HTERT RPE-1 (cell line): ENCODE data around the gene IPO8.
"Not testable (repeated sequence)": the region's sequence is repeated elsewhere in the genome, so short reads cannot be mapped to it uniquely, and the experiment has no call there.

ENCODE experiments used
- in situ Hi-C: fragments of 300-500 bp; cut with MboI; formaldehyde crosslinking; loops from 4 replicates; pipeline ENCODE4 v1.14.3; 2020; ENCODE audit warnings: low sequenced_read_pairs

The IPO8 gene

GRCh38 chr12:30691122-30691879 lies 4.4 kb downstream of the IPO8 start:
- in situ Hi-C loops = no loop called here

- in situ Hi-C loops = no loop called here
Measured at GRCh38 chr12:30687265-30687986, 8.2 kb downstream of the IPO8 start.

GRCh38 chr12:30679241-30679640 lies 16.4 kb downstream of the IPO8 start:
- in situ Hi-C loops = no loop called here

GRCh38 chr12:30678221-30678620 lies 17.4 kb downstream of the IPO8 start:
- in situ Hi-C loops = no loop called here

GRCh38 chr12:30661210-30661609 lies 34.5 kb downstream of the IPO8 start:
- in situ Hi-C loops = no loop called here

- in situ Hi-C loops = no loop called here
Measured at GRCh38 chr12:30652034-30652696, 43.5 kb downstream of the IPO8 start.

GRCh38 chr12:30646821-30647220 lies 48.8 kb downstream of the IPO8 start:
- in situ Hi-C loops = no loop called here

GRCh38 chr12:30643366-30643765 lies 52.3 kb downstream of the IPO8 start:
- in situ Hi-C loops = no loop called here

- in situ Hi-C loops = no loop called here
Measured at GRCh38 chr12:30640392-30640791, 55.3 kb downstream of the IPO8 start.

GRCh38 chr12:30635385-30635784 lies 60.3 kb downstream of the IPO8 start:
- in situ Hi-C loops = no loop called here

GRCh38 chr12:30631740-30632139 lies 63.9 kb downstream of the IPO8 start:
- in situ Hi-C loops = no loop called here

- in situ Hi-C loops = no loop called here
Measured at GRCh38 chr12:30630979-30631285, 64.7 kb downstream of the IPO8 start.

GRCh38 chr12:30630076-30630978 lies 65.3 kb downstream of the IPO8 start:
- in situ Hi-C loops = no loop called here

- in situ Hi-C loops = no loop called here
Measured at GRCh38 chr12:30626847-30627246, 68.8 kb downstream of the IPO8 start.

GRCh38 chr12:30624009-30624408 lies 71.7 kb downstream of the IPO8 start:
- in situ Hi-C loops = no loop called here

GRCh38 chr12:30622509-30622908 lies 73.2 kb downstream of the IPO8 start:
- in situ Hi-C loops = no loop called here

- in situ Hi-C loops = not testable (repeated sequence)
Measured at GRCh38 chr12:30621663-30622241, 73.9 kb downstream of the IPO8 start.

- in situ Hi-C loops = no loop called here
Measured at GRCh38 chr12:30617346-30618016, 78.2 kb downstream of the IPO8 start.

GRCh38 chr12:30614031-30614430 lies 81.6 kb downstream of the IPO8 start:
- in situ Hi-C loops = no loop called here
